ENCODE results near the gene EPC1.
"Not testable (repeated sequence)": the region's sequence is repeated elsewhere in the genome, so short reads cannot be mapped to it uniquely, and the experiment has no call there.

The EPC1 gene, protein sequence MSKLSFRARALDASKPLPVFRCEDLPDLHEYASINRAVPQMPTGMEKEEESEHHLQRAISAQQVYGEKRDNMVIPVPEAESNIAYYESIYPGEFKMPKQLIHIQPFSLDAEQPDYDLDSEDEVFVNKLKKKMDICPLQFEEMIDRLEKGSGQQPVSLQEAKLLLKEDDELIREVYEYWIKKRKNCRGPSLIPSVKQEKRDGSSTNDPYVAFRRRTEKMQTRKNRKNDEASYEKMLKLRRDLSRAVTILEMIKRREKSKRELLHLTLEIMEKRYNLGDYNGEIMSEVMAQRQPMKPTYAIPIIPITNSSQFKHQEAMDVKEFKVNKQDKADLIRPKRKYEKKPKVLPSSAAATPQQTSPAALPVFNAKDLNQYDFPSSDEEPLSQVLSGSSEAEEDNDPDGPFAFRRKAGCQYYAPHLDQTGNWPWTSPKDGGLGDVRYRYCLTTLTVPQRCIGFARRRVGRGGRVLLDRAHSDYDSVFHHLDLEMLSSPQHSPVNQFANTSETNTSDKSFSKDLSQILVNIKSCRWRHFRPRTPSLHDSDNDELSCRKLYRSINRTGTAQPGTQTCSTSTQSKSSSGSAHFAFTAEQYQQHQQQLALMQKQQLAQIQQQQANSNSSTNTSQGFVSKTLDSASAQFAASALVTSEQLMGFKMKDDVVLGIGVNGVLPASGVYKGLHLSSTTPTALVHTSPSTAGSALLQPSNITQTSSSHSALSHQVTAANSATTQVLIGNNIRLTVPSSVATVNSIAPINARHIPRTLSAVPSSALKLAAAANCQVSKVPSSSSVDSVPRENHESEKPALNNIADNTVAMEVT

DNA sequence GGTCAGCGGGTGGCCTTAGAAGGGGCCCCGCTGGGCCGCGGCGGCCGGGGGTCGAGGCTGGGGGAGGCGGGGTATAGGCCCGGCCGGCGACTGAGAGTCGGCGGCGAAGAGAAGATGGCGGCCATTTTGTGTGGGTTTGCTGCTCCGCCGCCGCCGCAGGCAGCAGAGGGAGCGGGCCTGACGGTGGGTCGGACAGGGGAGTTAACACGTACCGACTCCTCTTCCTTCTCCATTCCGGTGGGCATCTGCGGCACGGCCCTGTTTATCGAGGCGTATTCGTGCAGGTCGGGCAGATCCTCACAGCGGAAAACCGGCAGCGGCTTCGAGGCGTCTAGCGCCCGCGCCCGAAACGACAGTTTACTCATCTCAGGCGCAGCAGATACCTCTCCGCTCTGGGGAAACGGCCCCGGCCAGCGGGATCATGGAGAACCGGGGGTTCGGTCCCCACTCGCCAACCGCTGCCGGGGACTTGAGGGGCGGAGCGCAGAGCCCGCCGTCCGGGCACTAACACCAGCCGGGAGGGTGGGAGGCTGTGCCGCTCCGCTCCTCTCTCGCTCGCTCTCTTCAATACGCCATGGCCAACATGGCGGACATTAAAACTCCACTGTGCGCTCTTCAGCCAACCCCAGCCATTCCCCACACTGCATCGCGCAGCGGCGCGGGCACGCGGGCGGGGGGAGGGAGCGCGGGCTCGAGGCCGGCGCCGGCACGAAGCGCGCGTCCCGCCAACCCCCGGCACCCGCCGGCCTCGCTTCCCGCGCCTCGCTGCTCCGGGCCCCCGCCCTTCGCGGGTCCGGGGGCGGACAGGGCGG is at the start of gene EPC1:
Gene EPC1, minus strand, starts transcription at position 608 of the 812 bp plus-strand sequence. Its CDS starts 243 bp downstream, at position 365.
- peak; percentile 70 to 74 for DNase-seq (ENCODE audit: low read depth in 2 of 2)

DNA sequence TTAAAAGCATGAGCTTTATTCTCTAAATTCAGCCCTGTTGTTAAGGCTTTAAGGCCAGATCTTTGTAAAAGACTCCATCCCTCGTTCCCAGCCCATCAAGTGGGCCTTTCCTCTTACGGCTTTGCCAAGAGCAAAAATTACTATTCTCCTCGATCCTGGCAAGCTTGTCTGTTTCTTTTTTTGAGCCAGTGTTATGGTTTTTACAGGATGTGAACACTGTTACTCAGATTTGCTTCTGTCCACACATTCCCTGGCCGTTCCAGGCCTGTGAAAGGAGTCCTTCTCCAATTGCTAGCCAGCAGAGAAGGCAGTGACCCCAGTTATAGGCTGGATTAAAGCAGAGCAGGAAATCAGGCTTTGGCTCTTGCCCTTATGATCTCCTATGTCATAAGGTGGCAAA is 47.0 kb upstream of the EPC1 start:
- DNase-seq (ENCODE audit: low read depth in 2 of 2): no peak

DNA sequence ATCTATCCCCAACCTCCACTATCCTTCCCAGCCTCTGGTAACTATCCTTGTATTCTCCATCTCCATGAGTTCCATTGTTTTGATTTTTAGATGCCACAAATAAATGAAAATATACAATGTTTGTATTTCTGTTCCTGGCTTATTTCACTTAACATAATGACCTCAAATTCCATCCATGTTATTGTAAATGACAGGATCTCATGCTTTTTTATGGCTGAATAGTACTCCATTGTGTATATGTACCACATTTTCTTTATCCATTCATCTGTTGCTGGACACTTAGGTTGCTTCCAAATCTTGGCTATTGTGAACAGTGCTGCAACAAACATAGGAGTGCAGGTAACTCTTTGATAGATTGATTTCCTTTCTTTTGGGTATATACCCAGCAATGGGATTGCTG is 45.3 kb upstream of the EPC1 start:
- DNase-seq (ENCODE audit: low read depth in 2 of 2): not testable (repeated sequence)

DNA sequence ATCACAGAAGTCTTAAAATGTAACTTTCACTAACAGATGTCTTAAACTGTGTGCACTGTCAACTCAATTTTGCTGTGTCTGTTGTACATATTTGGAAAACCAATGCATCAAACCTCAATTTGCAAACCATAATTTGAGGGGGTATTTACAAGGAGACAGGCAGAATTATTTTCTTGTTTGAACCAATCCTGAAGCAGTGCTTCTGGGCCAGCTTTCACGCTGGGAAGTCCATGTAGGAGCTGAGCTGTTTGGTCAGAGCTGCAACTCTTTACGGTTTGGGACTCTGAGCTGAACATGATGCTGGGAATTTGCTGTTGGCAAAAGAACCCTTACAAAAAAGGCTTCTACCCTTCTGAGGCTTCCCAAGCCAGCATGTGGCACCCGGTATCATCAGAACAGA is 43.2 kb upstream of the EPC1 start:
- DNase-seq (ENCODE audit: low read depth in 2 of 2): no peak

DNA sequence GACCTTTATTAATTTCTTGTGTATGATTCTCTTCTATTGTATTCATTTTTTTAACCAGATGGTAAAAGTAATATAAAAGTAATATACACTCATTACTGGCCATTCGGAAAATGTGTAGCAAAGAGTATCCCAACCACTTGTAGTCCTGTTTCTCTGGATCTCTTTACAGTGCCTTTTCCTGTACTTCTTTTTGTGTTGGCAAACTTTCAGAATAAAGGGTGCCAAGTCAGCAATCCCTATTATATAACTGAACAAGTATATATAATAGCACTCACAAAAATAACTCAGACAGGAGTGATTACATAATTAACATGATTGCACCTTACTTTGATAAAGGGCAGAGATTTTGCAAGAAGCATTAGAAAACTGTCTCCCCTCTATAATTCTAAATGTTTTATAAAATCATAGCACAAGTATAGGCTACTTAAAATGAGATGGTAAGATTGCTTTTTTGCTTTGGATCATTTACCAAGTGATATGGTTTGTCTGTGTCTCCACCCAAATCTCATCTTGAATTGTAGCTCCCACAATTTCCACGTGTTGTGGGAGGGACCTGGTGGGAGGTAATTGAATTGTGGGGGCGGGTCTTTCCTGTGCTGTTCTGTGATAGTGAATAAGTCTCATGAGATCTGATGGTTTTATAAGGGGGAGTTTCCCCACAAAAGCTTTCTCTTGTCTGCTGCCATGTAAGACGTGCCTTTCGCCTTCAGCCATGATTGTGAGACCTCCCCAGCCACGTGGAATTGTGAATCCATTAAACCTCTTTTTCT is 41.5 kb upstream of the EPC1 start:
- DNase-seq (ENCODE audit: low read depth in 2 of 2): no peak

DNA sequence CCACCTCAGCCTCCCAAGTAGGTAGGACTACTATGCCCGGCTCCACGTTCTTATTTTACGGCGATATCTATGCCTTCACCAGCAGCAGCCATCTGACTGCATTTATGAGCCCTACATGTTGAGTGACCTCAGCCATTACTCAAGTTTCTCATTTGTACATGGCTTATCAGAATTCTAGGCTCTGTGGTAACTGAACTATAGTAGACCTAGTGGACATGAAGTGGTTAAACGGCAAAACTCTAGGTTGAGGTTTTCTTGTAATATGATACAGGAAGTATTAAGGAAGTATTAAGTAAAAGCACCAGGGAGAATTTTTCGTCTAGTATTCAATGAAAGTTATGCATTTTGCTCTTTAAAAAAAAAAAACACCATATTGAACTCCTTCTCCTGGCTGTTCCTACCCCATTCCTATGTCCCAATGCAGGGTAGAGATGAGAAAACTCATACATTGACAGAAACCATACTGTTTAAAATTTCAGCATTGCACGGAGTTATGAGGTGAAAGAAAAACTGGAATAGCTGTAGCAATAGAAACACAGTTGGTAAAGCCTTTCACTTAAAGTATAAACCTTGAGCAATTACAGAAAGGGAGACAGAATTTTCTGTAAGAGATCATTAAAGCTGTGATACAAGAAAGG is 39.8 kb upstream of the EPC1 start:
- DNase-seq (ENCODE audit: low read depth in 2 of 2): no peak

DNA sequence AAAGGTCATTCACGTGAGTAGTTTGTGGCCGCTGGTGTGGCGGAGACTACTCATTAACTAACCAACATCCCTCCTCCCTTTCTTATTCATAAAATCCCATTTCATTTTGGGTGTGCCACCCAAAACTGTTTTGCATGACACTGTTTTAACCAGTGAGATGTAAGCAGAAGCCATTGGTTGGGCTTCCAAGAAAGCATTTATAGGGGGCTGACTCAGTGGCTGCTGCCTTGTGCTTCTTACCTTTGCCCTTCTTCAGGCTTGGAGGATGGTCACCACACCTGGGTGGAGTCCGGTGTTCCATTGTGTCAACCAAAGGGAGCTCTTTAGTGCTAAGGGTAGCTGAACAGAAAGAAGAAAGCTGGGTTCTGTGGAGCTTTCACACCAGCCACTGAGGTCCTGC is 37.2 kb upstream of the EPC1 start:
- DNase-seq (ENCODE audit: low read depth in 2 of 2): no peak

DNA sequence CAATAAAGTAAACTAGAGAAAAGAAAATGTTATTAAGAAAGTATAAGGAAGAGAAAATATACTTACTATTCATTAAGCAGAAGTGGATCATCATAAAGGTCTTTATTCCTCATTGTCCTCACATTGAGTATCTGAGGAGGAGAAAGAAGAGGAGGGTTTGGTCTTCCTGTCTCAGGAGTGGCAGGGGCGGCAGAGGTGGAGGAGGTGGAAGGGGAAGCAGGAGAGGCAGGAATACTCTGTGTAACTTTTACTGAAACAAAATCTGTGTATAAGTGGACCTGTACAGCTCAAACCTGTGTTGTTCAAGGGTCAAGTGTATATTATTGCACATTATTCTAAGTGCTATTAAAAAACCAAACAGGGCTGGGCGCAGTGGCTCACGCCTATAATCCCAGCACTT is 34.2 kb upstream of the EPC1 start:
- DNase-seq (ENCODE audit: low read depth in 2 of 2): no peak

DNA sequence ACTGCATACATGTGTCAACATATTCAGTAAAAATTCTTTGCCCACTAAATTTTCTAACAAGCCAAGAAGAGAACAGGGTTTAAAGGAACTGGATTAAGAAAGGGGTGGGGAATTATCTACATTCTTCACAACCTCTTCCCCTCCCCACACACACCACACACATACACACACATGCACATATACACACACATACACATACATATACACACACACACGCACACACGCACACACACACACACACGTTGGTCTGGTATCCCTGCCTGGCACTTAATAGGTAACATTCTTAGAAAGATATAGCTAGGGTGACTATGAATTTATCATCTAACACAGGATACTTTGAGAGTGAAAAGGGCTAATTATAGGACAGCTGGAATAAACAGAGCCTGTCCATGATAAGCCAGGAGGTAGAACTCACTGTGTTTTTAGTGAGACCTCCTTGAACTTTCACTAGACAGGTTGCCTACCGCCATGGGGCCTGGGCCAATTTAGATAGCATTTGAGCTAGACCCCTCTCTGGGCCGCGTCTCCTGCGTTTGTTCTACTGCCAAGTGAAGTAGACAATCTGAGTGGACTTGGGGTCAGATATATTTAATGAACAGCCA is 33.1 kb upstream of the EPC1 start:
- DNase-seq (ENCODE audit: low read depth in 2 of 2): no peak

DNA sequence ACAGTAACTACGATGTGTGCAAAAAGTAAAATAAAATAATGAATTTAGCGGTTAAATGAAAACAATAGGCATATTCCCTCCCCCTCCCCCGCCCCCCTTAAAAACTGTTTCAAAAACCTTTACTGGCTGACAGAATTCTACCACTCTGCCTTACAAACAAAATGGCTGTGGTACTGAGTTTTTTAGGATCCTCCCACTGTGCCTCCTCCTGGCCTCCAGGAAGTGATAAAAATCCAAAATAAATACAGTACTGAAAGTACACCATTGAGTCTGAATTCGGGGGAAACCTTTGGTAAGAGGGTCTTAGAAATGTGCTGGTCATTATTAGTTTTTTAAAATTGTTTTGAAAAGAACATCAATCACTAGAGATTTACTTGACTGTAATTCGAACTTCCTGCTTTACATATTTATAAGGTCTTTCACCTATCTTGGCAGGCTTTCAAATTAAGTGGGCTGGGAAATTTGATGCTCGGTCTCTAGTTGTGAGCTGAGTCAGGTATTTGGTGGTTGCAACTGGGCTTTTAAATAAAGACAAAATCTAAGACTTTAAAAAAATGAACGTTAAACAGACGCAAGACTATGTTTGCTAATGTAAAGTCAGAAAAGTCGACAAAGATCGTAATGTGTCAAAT is 32.5 kb upstream of the EPC1 start:
- DNase-seq (ENCODE audit: low read depth in 2 of 2): no peak

DNA sequence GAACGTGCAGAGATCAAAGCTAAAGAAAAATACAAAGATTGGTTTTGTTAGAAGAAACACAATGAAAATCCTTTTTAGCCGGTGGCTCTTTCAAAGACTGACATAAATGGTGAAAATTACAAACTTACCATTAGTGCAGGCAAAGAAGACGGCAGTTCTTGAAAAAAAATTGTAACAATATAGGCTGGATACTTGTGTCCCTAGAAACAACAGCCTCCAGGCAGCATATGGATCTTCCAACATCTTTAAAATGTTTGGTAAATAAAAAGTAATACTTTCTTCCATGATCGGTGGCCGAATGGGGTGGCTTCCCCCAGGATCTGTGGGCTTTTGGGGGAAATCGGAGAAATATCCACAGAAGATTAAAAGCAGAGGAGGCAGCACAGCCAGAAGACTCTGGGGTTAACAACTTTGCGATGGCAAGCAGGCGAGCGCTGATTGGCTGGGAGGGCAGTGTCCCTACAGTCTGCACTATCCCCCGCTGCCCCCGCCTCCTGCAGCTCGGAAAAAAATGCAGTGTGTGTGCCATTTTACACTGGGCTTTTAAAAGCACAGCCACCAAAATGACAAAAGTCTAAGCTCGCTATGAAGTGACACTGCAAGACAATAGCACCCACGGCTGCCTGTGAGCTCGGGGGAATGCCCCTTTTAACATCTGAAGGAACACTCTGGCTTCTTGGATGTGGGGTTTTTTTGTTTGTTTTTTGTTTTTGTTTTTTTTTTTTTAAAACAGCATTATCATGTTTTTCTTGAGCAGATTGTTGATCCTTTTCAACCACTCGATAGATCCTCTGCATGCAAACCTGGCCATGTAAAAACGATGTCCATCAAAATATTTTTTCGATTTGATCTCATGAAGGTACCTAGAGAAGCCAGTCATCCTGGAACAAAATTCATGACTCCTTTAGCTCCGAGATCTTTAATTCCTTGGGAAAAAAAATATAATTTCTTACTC is 31.7 kb upstream of the EPC1 start:
- peak; percentile 80 to 82 for DNase-seq (ENCODE audit: low read depth in 2 of 2)

DNA sequence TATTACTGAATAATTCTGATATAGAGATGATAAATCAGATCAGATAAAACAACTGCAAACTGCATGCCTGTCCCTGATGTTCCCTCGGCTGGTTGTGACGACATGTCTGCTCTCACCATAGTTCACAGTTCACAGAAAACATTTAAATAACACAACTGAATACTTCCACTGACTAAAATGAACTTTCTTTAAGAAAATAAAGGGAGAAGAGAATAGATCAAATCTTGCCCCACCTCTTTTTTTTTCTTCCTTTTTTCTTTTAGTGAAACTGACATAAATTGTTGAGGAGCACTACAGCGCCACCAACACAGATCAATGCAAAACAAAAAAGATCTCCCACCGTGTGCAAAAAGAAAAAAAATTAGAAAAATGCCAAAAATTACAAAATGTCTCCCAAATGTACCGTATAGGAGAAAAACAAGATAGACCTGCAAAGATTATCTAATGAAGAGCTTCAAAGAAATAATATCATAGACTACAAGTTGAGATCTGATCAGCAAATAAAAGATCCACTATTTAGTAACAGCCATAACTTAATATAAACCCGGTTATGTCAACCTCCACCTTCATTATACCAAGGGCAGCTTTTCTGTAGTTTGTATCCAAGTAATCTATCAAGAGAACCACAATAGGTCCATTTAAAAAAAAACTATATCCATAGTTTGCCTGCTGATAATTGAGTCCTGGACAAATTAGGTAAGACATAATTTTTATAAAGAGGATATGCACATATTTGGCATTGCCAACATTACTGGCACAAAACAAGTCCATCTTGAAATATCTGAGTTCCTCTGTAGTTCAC is 30.7 kb upstream of the EPC1 start:
- DNase-seq (ENCODE audit: low read depth in 2 of 2): no peak

DNA sequence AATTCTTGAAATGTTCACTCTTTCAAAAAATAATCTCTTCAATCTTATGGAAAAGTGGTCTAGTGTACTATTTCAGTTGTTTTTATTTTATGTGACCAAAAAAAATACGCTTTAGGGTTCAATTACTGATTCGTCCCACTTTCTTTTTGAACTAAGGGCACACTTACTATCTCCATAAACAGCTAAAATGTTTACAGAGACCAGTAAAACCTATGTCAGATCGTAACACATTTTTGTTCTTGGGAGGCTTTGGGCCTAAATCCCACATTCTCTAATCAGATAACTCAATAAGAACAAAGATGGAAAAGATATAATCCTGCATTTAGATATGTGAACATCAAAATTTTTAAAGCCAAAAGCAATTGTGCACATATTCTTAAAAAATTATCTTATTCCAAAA is 29.8 kb upstream of the EPC1 start:
- DNase-seq (ENCODE audit: low read depth in 2 of 2): no peak

DNA sequence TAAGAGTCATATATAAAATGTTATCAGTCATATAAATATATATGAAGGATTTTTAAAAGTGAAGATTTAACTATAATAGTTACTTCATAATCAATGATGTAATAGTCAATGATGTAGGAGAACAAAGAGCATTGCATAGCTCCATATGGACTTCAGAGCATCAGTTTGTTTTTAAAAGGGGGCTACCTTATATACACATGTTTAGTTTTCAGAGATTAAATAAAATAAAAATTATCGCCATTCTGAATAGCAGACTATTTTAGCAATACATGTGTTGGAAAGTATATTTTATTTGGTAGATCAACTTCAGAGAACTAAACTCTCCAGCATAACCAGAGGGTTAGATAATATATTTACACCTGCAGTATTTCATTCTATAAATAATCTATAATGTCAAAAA is 29.1 kb upstream of the EPC1 start:
- DNase-seq (ENCODE audit: low read depth in 2 of 2): no peak

DNA sequence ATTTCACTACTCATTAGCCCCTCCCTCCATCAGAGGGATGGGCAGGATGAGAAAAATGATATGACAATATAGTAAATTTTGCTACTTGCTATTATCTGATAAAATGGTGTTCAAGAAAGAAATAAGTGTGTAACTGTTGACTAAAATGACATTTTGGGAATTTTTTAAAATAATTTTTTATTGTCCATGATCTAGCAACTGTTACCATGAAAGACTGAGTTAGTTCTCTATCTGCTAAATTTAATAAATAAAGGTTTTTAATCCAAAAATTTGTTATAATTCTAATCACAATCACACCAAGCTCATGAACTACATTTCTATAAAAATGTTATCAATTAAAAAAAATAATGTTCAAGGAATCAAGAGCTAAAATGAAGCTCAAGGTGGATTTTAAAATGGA is 28.7 kb upstream of the EPC1 start:
- no peak for DNase-seq (ENCODE audit: low read depth in 2 of 2)

DNA sequence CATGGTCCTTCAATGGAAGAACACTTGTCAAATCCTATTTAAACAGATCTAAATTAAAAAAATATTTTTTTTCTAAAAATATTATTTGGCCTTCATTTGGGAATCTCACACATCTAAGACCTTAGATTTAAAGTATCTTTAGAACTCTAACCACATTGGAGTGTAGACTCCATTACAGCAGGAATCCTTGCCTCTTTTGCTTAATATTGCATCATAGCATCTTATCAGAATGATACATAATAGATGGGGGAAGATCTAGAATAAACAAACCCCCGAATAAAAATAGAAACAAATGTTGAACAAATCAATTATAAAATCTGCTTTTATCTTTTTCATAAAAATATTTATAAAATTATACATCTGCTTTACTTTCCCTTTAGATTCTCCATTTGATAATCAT is 27.6 kb upstream of the EPC1 start:
- DNase-seq (ENCODE audit: low read depth in 2 of 2): no peak

DNA sequence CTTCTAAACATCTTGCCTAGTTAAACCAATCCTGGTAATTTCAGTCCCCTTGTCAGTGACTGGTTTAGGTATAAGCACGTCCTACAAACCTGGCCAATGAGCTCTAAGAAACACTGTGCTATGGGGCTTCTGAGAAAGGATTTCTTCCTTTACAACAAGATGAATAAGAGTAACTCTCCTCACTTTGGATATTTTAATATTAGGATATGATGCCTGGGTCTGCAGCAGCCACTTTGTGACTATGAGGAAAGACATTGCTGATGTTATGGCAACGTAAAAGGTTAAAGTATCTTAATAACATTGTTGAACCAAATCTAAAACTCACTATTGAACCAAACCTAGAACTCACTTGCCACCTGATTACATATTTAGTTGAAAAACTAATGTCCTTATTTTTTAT is 26.5 kb upstream of the EPC1 start:
- DNase-seq (ENCODE audit: low read depth in 2 of 2): no peak

DNA sequence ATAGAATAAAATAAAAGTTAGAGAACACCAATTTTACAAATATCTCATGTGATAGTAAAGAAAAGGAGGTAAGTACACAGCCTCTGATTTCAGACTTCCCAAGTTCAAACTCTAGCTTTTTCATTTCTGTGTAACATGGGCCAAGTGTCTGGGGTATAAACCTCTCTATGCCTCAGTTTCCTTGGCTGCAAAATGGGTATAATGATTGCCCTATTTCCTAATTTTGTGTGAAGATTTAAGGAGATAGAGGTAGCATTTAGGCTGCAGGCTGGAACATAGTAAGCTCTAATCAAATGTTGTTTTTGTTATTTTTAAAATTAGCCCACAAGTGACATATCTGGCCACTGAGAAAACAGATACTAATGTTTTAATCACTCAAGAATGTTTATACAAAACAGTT is 26.1 kb upstream of the EPC1 start:
- DNase-seq (ENCODE audit: low read depth in 2 of 2): no peak
